ENCODE data around the gene UBE2F.
A peak's percentile ranks its signal among the peaks of the same experiment; 100 is the strongest.
"Not testable (repeated sequence)": the region's sequence is repeated elsewhere in the genome, so short reads cannot be mapped to it uniquely, and the experiment has no call there.

The UBE2F gene

GRCh38 chr2:238023608-238024007 lies 56.8 kb downstream of the UBE2F start:
- no peak for DNase-seq

GRCh38 chr2:238024986-238025385 lies 58.2 kb downstream of the UBE2F start:
- DNase-seq, result peak; percentile 14

- DNase-seq, result no peak
These were observed 59.0 kb downstream of the UBE2F start for GRCh38 chr2:238025741-238026360.

GRCh38 chr2:238027058-238027457 lies 60.2 kb downstream of the UBE2F start:
- DNase-seq, result no peak

- DNase-seq, result peak; percentile 19
These were observed 61.0 kb downstream of the UBE2F start for GRCh38 chr2:238027591-238028415.

- no peak for DNase-seq
These were observed 63.0 kb downstream of the UBE2F start for GRCh38 chr2:238029853-238030252.

- DNase-seq, result no peak
These were observed 63.8 kb downstream of the UBE2F start for GRCh38 chr2:238030422-238031155.

- DNase-seq, result no peak
These were observed 64.9 kb downstream of the UBE2F start for GRCh38 chr2:238031751-238032150.

GRCh38 chr2:238032755-238033337 lies 66.0 kb downstream of the UBE2F start:
- DNase-seq, result no peak

- DNase-seq, result not testable (repeated sequence)
These were observed 67.2 kb downstream of the UBE2F start for GRCh38 chr2:238033991-238034390.

- no peak for DNase-seq
These were observed 71.4 kb downstream of the UBE2F start for GRCh38 chr2:238038203-238038602.

GRCh38 chr2:238039151-238039550 lies 72.3 kb downstream of the UBE2F start:
- no peak for DNase-seq

GRCh38 chr2:238039985-238040384 lies 73.2 kb downstream of the UBE2F start:
- DNase-seq, result no peak

- DNase-seq, result no peak
These were observed 74.1 kb downstream of the UBE2F start for GRCh38 chr2:238040918-238041317.

- DNase-seq, result no peak
These were observed 75.3 kb downstream of the UBE2F start for GRCh38 chr2:238042090-238042489.

GRCh38 chr2:238042849-238043584 lies 76.2 kb downstream of the UBE2F start:
- DNase-seq, result peak; percentile 13

- DNase-seq, result no peak
These were observed 77.0 kb downstream of the UBE2F start for GRCh38 chr2:238043851-238044250.

- no peak for DNase-seq
These were observed 78.8 kb downstream of the UBE2F start for GRCh38 chr2:238045575-238045974.

- no peak for DNase-seq
These were observed 80.0 kb downstream of the UBE2F start for GRCh38 chr2:238046725-238047270.

- DNase-seq, result no peak
These were observed 86.5 kb downstream of the UBE2F start for GRCh38 chr2:238053191-238053776.

GRCh38 chr2:238055841-238056240 lies 89.0 kb downstream of the UBE2F start:
- no peak for DNase-seq
